GM12878 (cell line): ENCODE data around the gene TLR5. TPM values are rescaled to one million over a fixed set of nuclear protein-coding genes. Genes with fewer than 3 reads are reported as not detected.

Experiments
- ATAC-seq: fragments of 200-7000 bp; cut with Tn5 transposase; 3 replicates; pipeline ENCODE4 v1.9.1; 2020; ENCODE audit warnings: mild to moderate bottlenecking, moderate library complexity
- BruUV-seq: library from RNA; stranded (reverse); fragments of 400-500 nt; replicated peaks from 2 replicates; lab custom pipeline; 2021; lab: Mats Ljungman, UMichigan
- CTCF ChIA-PET: fragments of 300-600 bp; sonication (Branson Sonifier 250); formaldehyde crosslinking; extraction: SDS; loops from one replicate; lab custom pipeline; 2021; ENCODE audit warnings: inconsistent platforms; lab: Yijun Ruan, JAX
- POLR2A ChIA-PET: fragments of 350-600 bp; formaldehyde crosslinking; extraction: SDS; loops from one replicate; lab custom pipeline; 2021; ENCODE audit warnings: inconsistent platforms; lab: Charles Lee
- RAD21 ChIA-PET: fragments of 300-600 bp; sonication (Branson Sonifier 250); formaldehyde crosslinking; loops from one replicate; lab custom pipeline; 2023; ENCODE audit warnings: antibody characterized with exemption; ENCODE audit not compliant: unreplicated experiment; lab: Charles Lee
- SMC1A ChIA-PET: fragments of 300-600 bp; sonication (Branson Sonifier 250); formaldehyde crosslinking; loops from one replicate; lab custom pipeline; 2023; ENCODE audit not compliant: unreplicated experiment, uncharacterized antibody; lab: Charles Lee
- DNase-seq: peaks from one replicate; pipeline ENCODE4 v3.0.0-alpha.2; 2011; ENCODE audit warnings: low read depth, low spot score
- FAIRE-seq: peaks from 3 replicates; lab custom pipeline; 2011; peaks lifted over from hg19 to GRCh38; lab: Jason Lieb, UNC
- H2AFZ ChIP-seq: 2 replicates; pipeline ENCODE4 v1.6.0; 2011; ENCODE audit warnings: low read depth, low read length, control low read depth; ENCODE audit not compliant: control insufficient read depth
- H3K27ac ChIP-seq: 2 replicates; pipeline ENCODE4 v1.5.1; 2011; ENCODE audit warnings: control low read depth; ENCODE audit not compliant: control insufficient read depth, insufficient read depth
- H3K27me3 ChIP-seq, 2 experiments: replicated peaks in 1 of 2; 2 replicates each; pipeline versions ENCODE4 v1.6.0 to v1.6.1; 2011; ENCODE audit warnings: low read length in 1 of 2; ENCODE audit not compliant: control insufficient read depth in 2 of 2, insufficient read depth in 2 of 2
- H3K36me3 ChIP-seq, 2 experiments: 2 replicates each; pipeline ENCODE4 v1.5.1; 2011; ENCODE audit warnings: low read length in 1 of 2; ENCODE audit not compliant: control insufficient read depth in 2 of 2, insufficient read depth in 2 of 2
- H3K4me1 ChIP-seq: 2 replicates; pipeline ENCODE4 v1.6.1; 2011; ENCODE audit warnings: mild to moderate bottlenecking, low read length, moderate library complexity, mixed read lengths; ENCODE audit not compliant: control insufficient read depth, insufficient read depth
- H3K4me2 ChIP-seq: 2 replicates; pipeline ENCODE4 v1.6.0; 2011; ENCODE audit warnings: control low read depth; ENCODE audit not compliant: control insufficient read depth, insufficient read depth
- H3K4me3 ChIP-seq: fragments of 200-600 bp; sonication (generic); 2 replicates; pipeline ENCODE4 v1.5.1; 2016
- H3K79me2 ChIP-seq: 2 replicates; pipeline ENCODE4 v1.6.0; 2011; ENCODE audit warnings: low read length; ENCODE audit not compliant: control insufficient read depth, insufficient read depth
- H3K9ac ChIP-seq: 2 replicates; pipeline ENCODE4 v1.8.0; 2011; ENCODE audit warnings: low read length, control low read depth, mixed read lengths; ENCODE audit not compliant: control insufficient read depth, insufficient read depth
- H3K9me3 ChIP-seq: replicated peaks from 3 replicates; pipeline ENCODE4 v1.5.1; 2011; ENCODE audit warnings: mild to moderate bottlenecking, low read length; ENCODE audit not compliant: control insufficient read depth, insufficient read depth
- H4K20me1 ChIP-seq: 2 replicates; pipeline ENCODE4 v1.6.0; 2011; ENCODE audit not compliant: control insufficient read depth, insufficient read depth
- BHLHE40 ChIP-seq, 2 experiments: fragments of 450-650 bp in 1 of 2; IDR thresholded peaks; 2 replicates each; pipeline ENCODE4 v1.6.1; 2011 to 2017; ENCODE audit warnings: low read depth in 2 of 2, borderline replicate concordance in 1 of 2, improper control_type of control experiment in 1 of 2, low read length in 1 of 2, mild to moderate bottlenecking in 1 of 2
- EP300 ChIP-seq, 2 experiments: fragments of 150-350 bp in 1 of 2; IDR thresholded peaks; 2 replicates each; pipeline ENCODE4 v1.6.1; 2011 to 2012; ENCODE audit warnings: low read depth in 2 of 2, low read length in 2 of 2, borderline replicate concordance in 1 of 2, improper control_type of control experiment in 1 of 2, inconsistent platforms in 1 of 2; ENCODE audit not compliant: control insufficient read depth in 1 of 2
- MEF2A ChIP-seq: IDR thresholded peaks from 2 replicates; pipeline ENCODE4 v1.6.1; 2011; ENCODE audit warnings: low read depth, mild to moderate bottlenecking, low read length, moderate library complexity; ENCODE audit not compliant: insufficient read depth
- RBBP5 ChIP-seq: fragments of 200-600 bp; sonication (generic); conservative IDR thresholded peaks from 2 replicates; pipeline ENCODE4 v1.6.1; 2016
- ZNF384 ChIP-seq: IDR thresholded peaks from 2 replicates; pipeline ENCODE4 v1.6.1; 2012; ENCODE audit warnings: low read depth, mild to moderate bottlenecking, low read length, improper control_type of control experiment, borderline replicate concordance
- WGBS: methylation state at CpG from one replicate; pipeline ENCODE4 v1.1.6; 2016; ENCODE audit warnings: low lambda C conversion rate; ENCODE audit not compliant: insufficient replicate concordance, insufficient coverage; ENCODE audit errors: missing lambda C conversion rate; 5-methylcytosine and 5-hydroxymethylcytosine counted together
- in situ Hi-C: fragments of 300-500 bp; cut with MboI; formaldehyde crosslinking; loops from 9 replicates; pipeline ENCODE4 v1.14.3; 2018; ENCODE audit warnings: mixed read lengths
- intact Hi-C: fragments of 100-400 bp; cut with micrococcal nuclease; formaldehyde crosslinking; loops from one replicate; pipeline ENCODE4 v1.14.2; 2022; ENCODE audit not compliant: unreplicated experiment
- polyA plus RNA-seq, 11 experiments: library from polyadenylated mRNA; depleted of rRNA in 4 of 11; unstranded in 6 of 11; stranded (reverse) in 5 of 11; fragments of >200 nt; fragmentation: Nextera tagmentation in 4 of 11; fragmentation: Illumina TruSeq in 1 of 11; extraction: Ambion mirVana in 4 of 11; extraction: Trizol in 1 of 11; gene quantifications; 1 replicate in 1 of 11; 2 replicates in 10 of 11; pipeline versions ENCODE4 v1.2.1 to v1.2.3, GENCODE V29; 2011 to 2016; ENCODE audit warnings: inconsistent platforms in 2 of 11, missing spikeins in 2 of 11, low read depth in 1 of 11
- total RNA-seq, 4 experiments: library from RNA; depleted of rRNA in 3 of 4; stranded (reverse); fragments of >200 nt in 3 of 4; fragmentation: Illumina TruSeq in 1 of 4; extraction: Trizol in 1 of 4; gene quantifications; 2 replicates each; pipeline versions ENCODE4 v1.2.1 to v1.2.3, GENCODE V29; 2013 to 2021

The TLR5 gene
- total and polyA plus RNA-seq, 10 of the 15 experiments (the other 5 are each of a cell fraction or from before 2014, with no cell fraction given), result 0.34 to 5.3 (median 0.79) TPM

- no peak for DNase-seq
- H3K27me3 ChIP-seq, result no peaks in the 10 kb centered on the region
- no peaks in the 10 kb centered on the region for H3K79me2 ChIP-seq
- BruUV-seq, result no TSS peak
- ChIA-PET RAD21 (interaction anchor here (1.3 to 2.1 kb wide), 4 partner anchors 9 to 46 kb away, joined by 4 to 9 read pairs (median 6); partner anchors contain the start of gene TLR5), CTCF (interaction anchor here (1.3 to 3.4 kb wide), 4 partner anchors 9 to 55 kb away, joined by 4 to 15 read pairs (median 7); no protein-coding TSS in a partner anchor), SMC1A (interaction anchor here (0.6 to 2.7 kb wide), 6 partner anchors 8 to 51 kb away, joined by 3 to 13 read pairs (median 4); no protein-coding TSS in a partner anchor), POLR2A (interaction anchor here (0.6 to 1.5 kb wide), 5 partner anchors 10 to 56 kb away, joined by 3 to 4 read pairs (median 3); partner anchors contain the start of gene TLR5)
- no peaks in the 10 kb centered on the region for H3K9me3 ChIP-seq
- ATAC-seq, result no peak
- no peaks in the 10 kb centered on the region; a peak in 1 of 4 replicates for H3K36me3 ChIP-seq
- intact Hi-C loops, result no loop called here
- H3K4me3 ChIP-seq, result no peak overlapping the region
- 15% methylated on average over 3 of the region's 4 CpGs for WGBS
- H3K4me2 ChIP-seq, result no peak overlapping the region
- H3K9ac ChIP-seq, result no peak overlapping the region
- H2AFZ ChIP-seq, result no peak overlapping the region
- H4K20me1 ChIP-seq, result no peaks in the 10 kb centered on the region
- no peak overlapping the region for H3K27ac ChIP-seq
- in situ Hi-C loops, result no loop called here
- no peak for FAIRE-seq
- H3K4me1 ChIP-seq, result no peaks in the 10 kb centered on the region; the same call in 1 of the 2 replicates
- TF ChIP-seq EP300 (IDR thresholded peaks at IDR 0.05; ENCODE audit: borderline replicate concordance in 1 of 2, control insufficient read depth in 1 of 2, low read depth in 2 of 2, low read length in 2 of 2) (peak in 1 of 2 experiments; percentile 38; a peak in 1 of 4 replicates), RBBP5 (no peak), MEF2A (no peak), BHLHE40 (IDR thresholded peaks at IDR 0.05; ENCODE audit: borderline replicate concordance in 1 of 2, low read depth in 2 of 2, low read length in 1 of 2) (peak in 1 of 2 experiments; percentile 30; a peak in 1 of 4 replicates), ZNF384 (no peak)
- TF ChIP-seq, all 136 proteins: peak for 2
These were observed 46.5 kb upstream of the TLR5 start for GRCh38 chr1:223189525-223189902.
